ENCODE results near the gene LRPAP1.
A peak's percentile ranks its signal among the peaks of the same experiment; 100 is the strongest.

The LRPAP1 gene

GRCh38 chr4:3530663-3531254 lies 1.5 kb downstream of the LRPAP1 start:
- TF ChIP-seq, protein P1, sequence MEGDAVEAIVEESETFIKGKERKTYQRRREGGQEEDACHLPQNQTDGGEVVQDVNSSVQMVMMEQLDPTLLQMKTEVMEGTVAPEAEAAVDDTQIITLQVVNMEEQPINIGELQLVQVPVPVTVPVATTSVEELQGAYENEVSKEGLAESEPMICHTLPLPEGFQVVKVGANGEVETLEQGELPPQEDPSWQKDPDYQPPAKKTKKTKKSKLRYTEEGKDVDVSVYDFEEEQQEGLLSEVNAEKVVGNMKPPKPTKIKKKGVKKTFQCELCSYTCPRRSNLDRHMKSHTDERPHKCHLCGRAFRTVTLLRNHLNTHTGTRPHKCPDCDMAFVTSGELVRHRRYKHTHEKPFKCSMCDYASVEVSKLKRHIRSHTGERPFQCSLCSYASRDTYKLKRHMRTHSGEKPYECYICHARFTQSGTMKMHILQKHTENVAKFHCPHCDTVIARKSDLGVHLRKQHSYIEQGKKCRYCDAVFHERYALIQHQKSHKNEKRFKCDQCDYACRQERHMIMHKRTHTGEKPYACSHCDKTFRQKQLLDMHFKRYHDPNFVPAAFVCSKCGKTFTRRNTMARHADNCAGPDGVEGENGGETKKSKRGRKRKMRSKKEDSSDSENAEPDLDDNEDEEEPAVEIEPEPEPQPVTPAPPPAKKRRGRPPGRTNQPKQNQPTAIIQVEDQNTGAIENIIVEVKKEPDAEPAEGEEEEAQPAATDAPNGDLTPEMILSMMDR (conservative IDR thresholded peaks at IDR 0.05), result no peak
- H3K27ac ChIP-seq, result peak overlapping the region; percentile 79; the same call in 1 of the 2 replicates

DNA sequence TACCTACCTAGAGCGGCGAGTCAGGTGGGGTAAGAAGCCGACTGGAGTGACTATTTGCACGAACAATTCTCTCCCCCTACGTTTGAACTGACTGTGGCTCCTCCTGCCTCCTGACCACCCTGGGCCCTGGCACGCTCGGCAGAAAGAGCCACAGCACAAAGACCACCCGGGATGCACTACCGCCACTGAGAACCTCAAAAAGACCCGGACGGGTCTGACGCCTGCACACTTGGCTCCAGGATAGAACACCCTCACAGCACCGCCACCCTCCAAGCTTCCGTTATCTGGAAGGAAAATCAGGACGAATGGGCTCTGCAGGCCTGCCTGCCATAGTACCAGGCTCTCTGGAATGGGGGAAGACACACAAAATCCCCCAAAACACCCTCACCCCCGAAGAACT lies 2.2 kb downstream of the LRPAP1 start:
- no peak overlapping the region for H3K27ac ChIP-seq
- TF ChIP-seq, protein P1 (conservative IDR thresholded peaks at IDR 0.05), result no peak

DNA sequence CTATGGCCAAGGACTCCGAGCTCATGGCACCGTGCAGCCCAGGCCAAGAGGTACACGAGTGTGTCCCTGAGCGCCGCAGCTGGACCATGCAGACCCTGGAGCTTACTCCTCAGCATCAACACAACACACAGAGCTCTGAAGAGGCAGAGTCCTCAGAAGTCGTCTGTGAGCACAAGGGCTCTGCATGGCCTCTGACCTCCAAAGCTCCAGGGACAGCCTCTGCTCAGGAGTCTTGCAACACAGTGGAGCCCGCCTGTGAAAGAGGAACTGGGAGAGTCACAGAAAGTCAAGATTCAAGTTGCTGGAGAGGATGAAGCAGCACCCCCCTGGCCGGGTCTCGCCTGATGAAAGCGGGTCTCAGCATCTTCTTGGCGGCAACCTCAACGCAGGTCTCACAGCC lies 2.9 kb downstream of the LRPAP1 start:
- H3K27ac ChIP-seq, result no peak overlapping the region
- TF ChIP-seq, protein P1 (conservative IDR thresholded peaks at IDR 0.05), result no peak

DNA sequence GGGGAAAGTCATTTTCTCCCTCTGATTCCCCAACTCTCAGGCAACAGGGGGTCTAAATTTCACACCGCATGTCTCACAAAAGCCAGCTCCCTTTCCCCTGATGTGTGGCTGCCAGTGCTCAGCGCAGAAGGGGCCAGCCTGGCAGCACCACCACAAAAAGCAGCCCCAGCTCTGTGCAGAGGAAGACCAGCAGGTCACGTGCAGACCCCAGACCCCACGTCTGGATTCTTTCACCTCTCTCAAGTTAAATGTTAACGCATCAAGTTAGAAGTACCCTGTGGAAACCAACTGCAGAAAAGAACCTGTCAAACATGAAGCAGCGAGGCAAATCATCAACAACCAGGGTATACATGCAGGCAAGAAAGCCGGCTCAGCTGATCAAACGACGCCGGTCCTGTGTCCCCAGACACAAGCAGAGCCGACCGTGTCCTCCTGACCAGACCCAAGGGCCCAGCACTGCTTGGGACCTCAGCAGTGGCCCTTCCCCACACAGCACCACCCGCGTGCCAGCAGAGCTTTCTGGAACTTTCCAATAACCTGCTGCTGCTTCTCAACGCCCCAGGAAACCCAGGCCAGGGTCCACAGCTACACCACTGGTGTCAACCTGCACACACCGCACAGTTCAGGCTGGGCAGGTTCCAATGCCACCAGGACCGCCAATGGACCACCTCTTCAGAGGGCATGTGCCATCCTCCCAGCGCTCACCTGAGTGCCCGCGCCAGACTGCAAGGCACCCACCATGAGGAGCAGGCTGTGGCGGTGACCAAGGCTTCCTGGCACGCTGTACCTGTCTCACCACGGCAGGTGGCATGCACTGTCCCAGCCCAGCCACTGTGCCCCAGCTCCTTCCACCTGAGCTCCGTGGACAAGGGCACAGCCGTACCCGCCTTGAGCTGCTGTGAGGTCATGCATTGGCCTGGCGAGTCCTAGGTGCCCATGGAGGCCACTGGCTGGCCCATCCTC lies 4.0 kb downstream of the LRPAP1 start:
- H3K27ac ChIP-seq, result no peak overlapping the region
- TF ChIP-seq, protein P1 (conservative IDR thresholded peaks at IDR 0.05), result no peak

DNA sequence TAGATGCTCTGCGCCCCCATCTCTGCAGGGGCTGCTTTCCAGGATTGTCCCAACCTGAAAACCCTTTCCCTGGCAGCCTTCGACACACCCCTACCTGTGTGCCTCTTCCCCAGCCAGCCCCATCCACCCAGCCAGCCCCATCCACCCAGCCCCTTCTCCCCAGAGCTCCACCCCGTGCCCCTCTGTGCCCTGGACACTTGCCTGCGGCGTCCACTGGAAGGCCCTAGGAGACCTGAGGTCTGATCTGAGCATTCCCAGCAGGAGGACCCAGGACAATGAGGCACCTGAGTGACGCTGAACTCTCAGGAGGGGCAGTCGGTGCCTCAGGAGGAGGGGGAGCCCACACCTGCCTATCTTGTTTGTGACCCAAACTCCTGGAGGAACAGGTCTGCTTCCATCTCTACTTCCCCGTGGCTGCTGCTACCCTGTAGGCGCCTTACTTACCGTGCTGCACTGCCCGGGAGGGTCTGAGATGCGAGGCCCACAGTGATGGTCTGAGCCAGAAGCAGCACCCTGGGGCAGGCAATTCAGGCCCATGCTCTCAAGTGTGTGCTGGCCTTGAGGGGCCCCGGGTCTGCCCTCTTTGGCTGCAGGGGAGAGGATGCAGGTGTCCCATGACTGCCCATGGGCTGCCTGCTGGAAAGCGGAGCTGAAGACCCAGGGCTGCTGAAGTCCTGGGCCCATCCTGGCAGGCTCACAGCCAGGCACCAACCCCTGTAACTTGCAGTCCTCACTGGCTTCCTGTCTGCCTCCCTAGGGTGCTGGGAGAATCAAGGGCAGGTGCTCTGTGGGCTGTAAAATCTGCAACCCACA lies 4.9 kb downstream of the LRPAP1 start:
- H3K27ac ChIP-seq, result no peak overlapping the region
- TF ChIP-seq, protein P1 (conservative IDR thresholded peaks at IDR 0.05), result no peak

- H3K27ac ChIP-seq, result no peak overlapping the region
- TF ChIP-seq, protein P1 (conservative IDR thresholded peaks at IDR 0.05), result no peak
Observed at GRCh38 chr4:3526456-3526855, 5.8 kb downstream of the LRPAP1 start.

All from VCaP (cell line).